HepG2 (cell line): ENCODE measurements around the gene ZBTB20. TPM values are rescaled to one million over a fixed set of nuclear protein-coding genes. Genes with fewer than 3 reads are reported as not detected.

ENCODE experiments used
- ATAC-seq: fragments of 200-7000 bp; cut with Tn5 transposase; 3 replicates; pipeline ENCODE4 v1.9.1; 2020; ENCODE audit warnings: mild to moderate bottlenecking, moderate library complexity
- BruUV-seq: library from RNA; stranded (reverse); fragments of 400-500 nt; replicated peaks from 2 replicates; lab custom pipeline; 2021; lab: Mats Ljungman, UMichigan
- CTCF ChIA-PET: fragments of 300-600 bp; formaldehyde crosslinking; extraction: SDS; loops from one replicate; lab custom pipeline; 2021; ENCODE audit warnings: low total read pairs, inconsistent platforms, low intra/inter-chr PET ratio; lab: Yijun Ruan, JAX
- POLR2A ChIA-PET: fragments of 350-600 bp; sonication (Branson Sonifier 250); formaldehyde crosslinking; loops from one replicate; lab custom pipeline; 2020; ENCODE audit warnings: antibody characterized with exemption, inconsistent platforms; lab: Yijun Ruan, JAX
- DNase-seq: peaks from one replicate; pipeline ENCODE4 v3.0.0-alpha.2; 2015; ENCODE audit warnings: low spot score
- FAIRE-seq: peaks from 3 replicates; lab custom pipeline; 2011; peaks lifted over from hg19 to GRCh38; lab: Jason Lieb, UNC
- H2AFZ ChIP-seq: one replicate; pipeline ENCODE4 v1.6.1; 2011; ENCODE audit warnings: low read length, inconsistent platforms
- H3K27ac ChIP-seq: fragments of 300-600 bp; 3 replicates; pipeline ENCODE4 v1.8.0; 2011; ENCODE audit warnings: mixed run types, mild to moderate bottlenecking, mixed read lengths, low read length, inconsistent platforms; ENCODE audit not compliant: insufficient read depth; ENCODE audit errors: extremely low read length
- H3K27me3 ChIP-seq, 2 experiments: fragments of 200-600 bp in 1 of 2; 2 replicates in 1 of 2; 3 replicates in 1 of 2; pipeline versions ENCODE4 v1.6.0 to v1.8.0; 2011; ENCODE audit warnings: low read length in 2 of 2, mild to moderate bottlenecking in 2 of 2, moderate library complexity in 2 of 2, inconsistent platforms in 1 of 2; ENCODE audit not compliant: insufficient read depth in 2 of 2, control insufficient read depth in 1 of 2
- H3K36me3 ChIP-seq, 2 experiments: fragments of 200-600 bp in 1 of 2; replicated peaks in 1 of 2; 2 replicates in 1 of 2; 3 replicates in 1 of 2; pipeline versions ENCODE4 v1.5.1 to v1.8.0; 2011; ENCODE audit warnings: low read length in 2 of 2, inconsistent platforms in 1 of 2; ENCODE audit not compliant: insufficient read depth in 2 of 2, control insufficient read depth in 1 of 2
- H3K4me1 ChIP-seq: 2 replicates; pipeline ENCODE4 v1.5.1; 2012; ENCODE audit warnings: low read length, inconsistent platforms; ENCODE audit not compliant: insufficient read depth
- H3K4me2 ChIP-seq: 2 replicates; pipeline ENCODE4 v1.6.0; 2011; ENCODE audit warnings: low read depth, low read length, inconsistent platforms
- H3K4me3 ChIP-seq, 3 experiments: fragments of 200-600 bp in 1 of 3; sonication (generic), shearing (Covaris generic) in 1 of 3; replicated peaks in 1 of 3; 2 replicates each; pipeline ENCODE4 v1.5.1; 2011 to 2016; ENCODE audit warnings: low read length in 3 of 3, inconsistent platforms in 2 of 3, low read depth in 2 of 3, mild to moderate bottlenecking in 2 of 3, control low read depth in 1 of 3, mixed read lengths in 1 of 3; ENCODE audit not compliant: insufficient read depth in 1 of 3
- H3K79me2 ChIP-seq: one replicate; pipeline ENCODE4 v1.6.1; 2011; ENCODE audit warnings: low read length, inconsistent platforms; ENCODE audit not compliant: insufficient read depth
- H3K9ac ChIP-seq: 2 replicates; pipeline ENCODE4 v1.6.0; 2011; ENCODE audit warnings: mild to moderate bottlenecking, low read depth, low read length, inconsistent platforms; ENCODE audit not compliant: insufficient read depth
- H3K9me3 ChIP-seq: 2 replicates; pipeline ENCODE4 v1.5.1; 2012; ENCODE audit warnings: mild to moderate bottlenecking, low read length
- H4K20me1 ChIP-seq: 2 replicates; pipeline ENCODE4 v1.6.0; 2011; ENCODE audit warnings: inconsistent platforms, mild to moderate bottlenecking, low read length, moderate library complexity; ENCODE audit not compliant: insufficient read depth
- ARID5B ChIP-seq: IDR thresholded peaks from 2 replicates; pipeline ENCODE4 v1.4.0; 2020; ENCODE audit warnings: mild to moderate bottlenecking, missing genetic modification reagents
- BRCA1 ChIP-seq: sonication (generic); formaldehyde crosslinking; IDR thresholded peaks from 2 replicates; pipeline ENCODE4 v1.4.0; 2020; ENCODE audit warnings: missing genetic modification reagents
- GABPB1 ChIP-seq: IDR thresholded peaks from 2 replicates; pipeline ENCODE4 v1.6.1; 2016; ENCODE audit warnings: mild to moderate bottlenecking, missing genetic modification reagents, moderate library complexity, missing compliant biosample characterization
- GTF3A ChIP-seq: sonication (generic); formaldehyde crosslinking; conservative IDR thresholded peaks from 2 replicates; pipeline ENCODE4 v1.4.0; 2020; ENCODE audit warnings: mild to moderate bottlenecking, missing genetic modification reagents
- RBAK ChIP-seq: sonication (generic); formaldehyde crosslinking; IDR thresholded peaks from 2 replicates; pipeline ENCODE4 v1.5.1; 2020; ENCODE audit warnings: mild to moderate bottlenecking, missing genetic modification reagents
- RFX1 ChIP-seq: fragments of 450-650 bp; IDR thresholded peaks from 2 replicates; pipeline ENCODE4 v1.6.1; 2017
- ZBTB39 ChIP-seq: sonication (generic); formaldehyde crosslinking; IDR thresholded peaks from 2 replicates; pipeline ENCODE4 v1.5.0; 2020; ENCODE audit warnings: missing genetic modification reagents
- ZNF335 ChIP-seq: sonication (generic); formaldehyde crosslinking; IDR thresholded peaks from 2 replicates; pipeline ENCODE4 v1.4.0; 2020; ENCODE audit warnings: missing genetic modification reagents
- ZNF670 ChIP-seq: sonication (generic); formaldehyde crosslinking; IDR thresholded peaks from 2 replicates; pipeline ENCODE4 v1.8.0; 2022; ENCODE audit warnings: mild to moderate bottlenecking, missing genetic modification reagents, borderline replicate concordance
- ZNF746 ChIP-seq: sonication (generic); formaldehyde crosslinking; IDR thresholded peaks from 2 replicates; pipeline ENCODE4 v1.8.0; 2022; ENCODE audit warnings: mild to moderate bottlenecking, missing genetic modification reagents
- WGBS: methylation state at CpG from one replicate; pipeline ENCODE4 v1.1.6; 2017; ENCODE audit warnings: low lambda C conversion rate; 5-methylcytosine and 5-hydroxymethylcytosine counted together
- in situ Hi-C: cut with HindIII; loops from 2 replicates; pipeline ENCODE4 v1.10.0; 2017; ENCODE audit warnings: low pct_unique_long_range_greater_than_20kb; ENCODE audit not compliant: extremely low pct_ligation_motif_present
- intact Hi-C: fragments of 100-400 bp; cut with micrococcal nuclease; formaldehyde crosslinking; loops from one replicate; pipeline ENCODE4 v1.10.0; 2022; ENCODE audit not compliant: unreplicated experiment
- polyA plus RNA-seq, 8 experiments: library from polyadenylated mRNA; depleted of rRNA in 3 of 8; stranded (reverse) in 7 of 8; unstranded in 1 of 8; fragments of >200 nt; fragmentation: Illumina TruSeq in 4 of 8; extraction: Trizol in 4 of 8; gene quantifications; 2 replicates each; pipeline versions ENCODE4 v1.2.1 to v1.2.3, GENCODE V29; 2011 to 2016; ENCODE audit warnings: low read depth in 4 of 8, missing spikeins in 1 of 8, mixed read lengths in 1 of 8; ENCODE audit not compliant: insufficient read depth in 1 of 8
- total RNA-seq, 5 experiments: library from RNA; depleted of rRNA; stranded (reverse); fragments of >200 nt; fragmentation: Illumina TruSeq; extraction: Trizol; gene quantifications; 2 replicates each; pipeline ENCODE4 v1.2.3, GENCODE V29; 2016; ENCODE audit warnings: low read depth in 1 of 5
- TF ChIP-seq, protein P1 (sequence below): sonication (generic); formaldehyde crosslinking; IDR thresholded peaks from 2 replicates; pipeline ENCODE4 v1.5.1; 2020; ENCODE audit warnings: mild to moderate bottlenecking, missing genetic modification reagents
- TF ChIP-seq, protein P2 (sequence below): sonication (generic); formaldehyde crosslinking; IDR thresholded peaks from 2 replicates; pipeline ENCODE4 v1.9.0; 2021; ENCODE audit warnings: missing genetic modification reagents, mild to moderate bottlenecking, borderline replicate concordance

Gene ZBTB20
- total and polyA plus RNA-seq, 2 of the 13 experiments (the other 11 are each of a cell fraction or from before 2014, with no cell fraction given): 1.9 to 8.8 TPM

- TF ChIP-seq, protein P1, sequence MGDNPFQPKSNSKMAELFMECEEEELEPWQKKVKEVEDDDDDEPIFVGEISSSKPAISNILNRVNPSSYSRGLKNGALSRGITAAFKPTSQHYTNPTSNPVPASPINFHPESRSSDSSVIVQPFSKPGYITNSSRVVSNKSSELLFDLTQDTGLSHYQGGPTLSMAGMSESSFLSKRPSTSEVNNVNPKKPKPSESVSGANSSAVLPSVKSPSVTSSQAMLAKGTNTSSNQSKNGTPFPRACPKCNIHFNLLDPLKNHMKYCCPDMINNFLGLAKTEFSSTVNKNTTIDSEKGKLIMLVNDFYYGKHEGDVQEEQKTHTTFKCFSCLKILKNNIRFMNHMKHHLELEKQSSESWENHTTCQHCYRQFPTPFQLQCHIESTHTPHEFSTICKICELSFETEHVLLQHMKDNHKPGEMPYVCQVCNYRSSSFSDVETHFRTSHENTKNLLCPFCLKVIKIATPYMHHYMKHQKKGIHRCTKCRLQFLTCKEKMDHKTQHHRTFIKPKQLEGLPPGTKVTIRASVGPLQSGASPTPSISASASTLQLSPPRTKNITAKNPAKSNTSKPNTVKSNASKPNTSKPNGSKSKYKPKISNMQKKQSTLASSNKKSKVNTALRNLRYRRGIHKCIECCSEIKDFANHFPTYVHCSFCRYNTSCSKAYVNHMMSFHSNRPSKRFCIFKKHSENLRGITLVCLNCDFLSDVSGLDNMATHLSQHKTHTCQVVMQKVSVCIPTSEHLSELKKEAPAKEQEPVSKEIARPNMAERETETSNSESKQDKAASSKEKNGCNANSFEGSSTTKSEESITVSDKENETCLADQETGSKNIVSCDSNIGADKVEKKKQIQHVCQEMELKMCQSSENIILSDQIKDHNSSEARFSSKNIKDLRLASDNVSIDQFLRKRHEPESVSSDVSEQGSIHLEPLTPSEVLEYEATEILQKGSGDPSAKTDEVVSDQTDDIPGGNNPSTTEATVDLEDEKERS: no peak
- no peak for TF ChIP-seq RFX1
- no peak for TF ChIP-seq BRCA1 (CRISPR knock-in tag)
- no peak for TF ChIP-seq GTF3A (CRISPR knock-in tag)
- no peak for TF ChIP-seq GABPB1 (CRISPR knock-in tag)
- TF ChIP-seq, all 625 proteins: peak for 0
Observed at GRCh38 chr3:114487502-114487901, 659.6 kb downstream of the ZBTB20 start (continued).

DNA sequence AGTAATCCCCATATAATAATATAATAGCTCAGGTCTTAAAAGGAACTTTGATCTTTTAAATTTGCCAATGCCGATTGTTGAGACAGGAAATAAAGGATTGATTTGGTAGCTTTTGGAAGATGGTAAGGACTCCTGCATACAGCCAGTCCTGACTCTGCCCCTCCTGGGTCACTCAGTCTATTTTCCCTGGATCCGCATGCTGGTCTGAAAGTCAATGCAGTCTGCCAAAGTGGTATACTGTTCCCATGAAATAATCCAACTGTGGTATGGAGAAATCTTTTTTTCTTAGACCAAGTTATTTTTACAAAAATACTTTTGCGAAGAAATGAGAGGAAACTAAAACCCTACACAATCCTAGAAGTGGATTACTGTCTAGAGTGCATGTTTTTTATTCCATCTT lies 662.2 kb downstream of the ZBTB20 start:
- no peaks in the 10 kb centered on the region for H3K79me2 ChIP-seq
- no peak for DNase-seq
- in situ Hi-C loops (no loop called here), intact Hi-C loops (no loop called here)
- no peaks in the 10 kb centered on the region for H3K9me3 ChIP-seq
- H3K27ac ChIP-seq: no peak overlapping the region
- H2AFZ ChIP-seq: no peak overlapping the region
- CTCF ChIA-PET: no interaction called here
- BruUV-seq: no TSS peak
- no peak overlapping the region for H3K4me2 ChIP-seq
- no peaks in the 10 kb centered on the region for H4K20me1 ChIP-seq
- H3K36me3 ChIP-seq: no peaks in the 10 kb centered on the region; a peak in 1 of 5 replicates
- ATAC-seq: no peak
- no peak for FAIRE-seq
- no peak overlapping the region for H3K4me3 ChIP-seq
- 93% methylated on average over 3 of the region's 3 CpGs for WGBS
- H3K27me3 ChIP-seq: no peaks in the 10 kb centered on the region
- H3K9ac ChIP-seq: no peak overlapping the region
- POLR2A ChIA-PET: no interaction called here
- H3K4me1 ChIP-seq: peaks cover 9% of the 10 kb centered on the region
- TF ChIP-seq ZNF670 (CRISPR knock-in tag) (no peak), ZNF746 (CRISPR knock-in tag) (no peak), ZNF335 (CRISPR knock-in tag) (no peak), ARID5B (CRISPR knock-in tag) (no peak), RBAK (CRISPR knock-in tag) (no peak), ZBTB39 (CRISPR knock-in tag) (no peak)
- TF ChIP-seq, protein P2, sequence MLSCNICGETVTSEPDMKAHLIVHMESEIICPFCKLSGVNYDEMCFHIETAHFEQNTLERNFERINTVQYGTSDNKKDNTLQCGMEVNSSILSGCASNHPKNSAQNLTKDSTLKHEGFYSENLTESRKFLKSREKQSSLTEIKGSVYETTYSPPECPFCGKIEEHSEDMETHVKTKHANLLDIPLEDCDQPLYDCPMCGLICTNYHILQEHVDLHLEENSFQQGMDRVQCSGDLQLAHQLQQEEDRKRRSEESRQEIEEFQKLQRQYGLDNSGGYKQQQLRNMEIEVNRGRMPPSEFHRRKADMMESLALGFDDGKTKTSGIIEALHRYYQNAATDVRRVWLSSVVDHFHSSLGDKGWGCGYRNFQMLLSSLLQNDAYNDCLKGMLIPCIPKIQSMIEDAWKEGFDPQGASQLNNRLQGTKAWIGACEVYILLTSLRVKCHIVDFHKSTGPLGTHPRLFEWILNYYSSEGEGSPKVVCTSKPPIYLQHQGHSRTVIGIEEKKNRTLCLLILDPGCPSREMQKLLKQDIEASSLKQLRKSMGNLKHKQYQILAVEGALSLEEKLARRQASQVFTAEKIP (CRISPR knock-in tag): no peak
